Naive thymus-derived CD8-positive, alpha-beta T cell (primary cell): ENCODE data around the gene IWS1. TPM values are rescaled to one million over a fixed set of nuclear protein-coding genes. Genes with fewer than 3 reads are reported as not detected.

Source experiments
- ATAC-seq, 2 donors: fragments of 150-1000 bp; cut with Tn5 transposase in 1 of 2; sonication (Bioruptor Pico), chemical (Tn5 transposase) in 1 of 2; 1 replicate in 1 of 2; 2 replicates in 1 of 2; pipeline ENCODE4 v1.10.0; 2021; ENCODE audit warnings: mild to moderate bottlenecking in 2 of 2, moderate library complexity in 2 of 2
- POLR2A ChIA-PET: fragments of 350-600 bp; sonication (Branson Sonifier 250); formaldehyde crosslinking; loops from one replicate; lab custom pipeline; 2021; ENCODE audit warnings: antibody characterized with exemption; lab: Charles Lee
- DNase-seq, 10 donors: peaks; one replicate each; pipeline versions ENCODE4 v3.0.0 to v3.0.0-alpha.2; 2020 to 2022
- H3K27ac Mint-ChIP-seq, 10 donors: one replicate each; pipeline ENCODE4 v1.8.0; 2020 to 2022; ENCODE audit warnings: mild to moderate bottlenecking in 10 of 10, mixed read lengths in 10 of 10, moderate library complexity in 4 of 10, inconsistent platforms in 1 of 10
- H3K27me3 Mint-ChIP-seq, 5 donors: one replicate each; pipeline ENCODE4 v1.8.0; 2021 to 2022; ENCODE audit warnings: mixed read lengths in 5 of 5
- H3K36me3 Mint-ChIP-seq, 3 donors: one replicate each; pipeline ENCODE4 v1.8.0; 2020 to 2022; ENCODE audit warnings: mixed read lengths in 3 of 3, mild to moderate bottlenecking in 2 of 3, inconsistent platforms in 1 of 3
- H3K4me1 Mint-ChIP-seq, 4 donors: one replicate each; pipeline ENCODE4 v1.8.0; 2021 to 2022; ENCODE audit warnings: mixed read lengths in 4 of 4
- H3K4me3 Mint-ChIP-seq, 10 donors: one replicate each; pipeline ENCODE4 v1.8.0; 2020 to 2022; ENCODE audit warnings: mild to moderate bottlenecking in 10 of 10, mixed read lengths in 10 of 10, moderate library complexity in 6 of 10, inconsistent platforms in 1 of 10
- H3K9me3 Mint-ChIP-seq, 9 donors: one replicate each; pipeline ENCODE4 v1.8.0; 2020 to 2022; ENCODE audit warnings: mixed read lengths in 9 of 9, mild to moderate bottlenecking in 3 of 9, inconsistent platforms in 1 of 9, moderate library complexity in 1 of 9
- polyA plus RNA-seq, 3 donors: library from polyadenylated mRNA; unstranded; fragments of 300-500 nt; fragmentation: Illumina TruSeq; gene quantifications; one replicate each; pipeline ENCODE4 v1.2.3, GENCODE V29; 2021
- total RNA-seq, 8 experiments: library from RNA in 2 of 8; stranded (reverse) in 2 of 8; gene quantifications; one replicate each; pipeline ENCODE4 v1.2.3 and lab custom pipeline; 2021 to 2026

IWS1 gene
- total and polyA plus RNA-seq, 5 experiments from 2014 or later = 12.4 to 50.7 (median 30.1) TPM

DNA sequence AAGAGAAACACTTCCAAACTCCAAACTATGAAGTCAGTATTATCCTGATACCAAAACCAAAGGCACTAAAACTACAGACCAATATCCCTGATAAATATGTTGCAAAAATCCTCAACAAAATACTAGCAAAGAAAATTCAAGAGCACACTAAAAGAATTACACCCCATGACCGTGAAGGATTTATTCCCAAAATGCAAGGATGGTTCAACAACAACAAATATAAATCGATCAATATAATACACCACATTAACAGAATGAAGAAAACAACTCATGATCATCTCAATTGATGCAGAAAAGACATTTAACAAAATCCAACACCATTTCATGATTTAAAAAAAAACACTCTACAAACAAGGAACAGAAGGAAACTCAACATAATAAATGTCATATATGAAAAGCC, 50.5 kb downstream of the IWS1 start:
- Mint-ChIP-seq H3K27ac (peak overlapping the region in 1 of 10 donors; percentile 23), H3K36me3 (peaks cover 7 to 18% (median 13%) of the 10 kb centered on the region in 3 donors)

DNA sequence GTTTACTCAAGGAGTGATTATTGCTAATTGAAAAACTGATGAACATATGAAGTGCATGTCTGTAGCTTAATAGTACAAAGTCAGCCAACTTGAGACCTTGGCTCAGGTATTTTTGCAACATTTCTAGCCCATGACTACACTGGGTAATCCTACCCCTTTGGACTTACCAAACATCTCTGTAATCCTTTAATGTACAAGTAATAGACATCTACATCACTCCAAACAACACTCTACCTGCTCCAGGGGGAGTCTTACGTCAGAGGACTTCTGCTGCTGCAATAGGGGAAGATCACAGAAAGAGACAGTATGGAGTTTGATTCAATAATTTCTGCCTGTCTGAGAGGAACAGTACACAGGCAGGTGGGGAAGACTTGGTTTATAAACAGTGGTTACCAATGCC, 54.0 kb downstream of the IWS1 start:
- H3K27me3 Mint-ChIP-seq = no peaks in the 10 kb centered on the region
- no peak for ATAC-seq
- no peak overlapping the region for H3K27ac Mint-ChIP-seq
- peaks cover 12 to 31% (median 26%) of the 10 kb centered on the region in 3 donors for H3K36me3 Mint-ChIP-seq
- POLR2A ChIA-PET = no interaction called here
- peaks cover 0 to 7% (median under 1%) of the 10 kb centered on the region in 4 donors for H3K4me1 Mint-ChIP-seq
- H3K9me3 Mint-ChIP-seq = peaks cover 0 to 14% (median 4%) of the 10 kb centered on the region in 9 donors
- DNase-seq = no peak
- H3K4me3 Mint-ChIP-seq = no peak overlapping the region

More for the DNA sequence above, 50.5 kb downstream of the IWS1 start:
- H3K4me3 Mint-ChIP-seq = no peak overlapping the region
- POLR2A ChIA-PET = no interaction called here
- H3K27me3 Mint-ChIP-seq = no peaks in the 10 kb centered on the region
- H3K4me1 Mint-ChIP-seq = peaks cover 0 to 4% (median 0%) of the 10 kb centered on the region in 4 donors
- no peak for DNase-seq
- peaks cover 0 to 14% (median 4%) of the 10 kb centered on the region in 9 donors for H3K9me3 Mint-ChIP-seq
- no peak for ATAC-seq

DNA sequence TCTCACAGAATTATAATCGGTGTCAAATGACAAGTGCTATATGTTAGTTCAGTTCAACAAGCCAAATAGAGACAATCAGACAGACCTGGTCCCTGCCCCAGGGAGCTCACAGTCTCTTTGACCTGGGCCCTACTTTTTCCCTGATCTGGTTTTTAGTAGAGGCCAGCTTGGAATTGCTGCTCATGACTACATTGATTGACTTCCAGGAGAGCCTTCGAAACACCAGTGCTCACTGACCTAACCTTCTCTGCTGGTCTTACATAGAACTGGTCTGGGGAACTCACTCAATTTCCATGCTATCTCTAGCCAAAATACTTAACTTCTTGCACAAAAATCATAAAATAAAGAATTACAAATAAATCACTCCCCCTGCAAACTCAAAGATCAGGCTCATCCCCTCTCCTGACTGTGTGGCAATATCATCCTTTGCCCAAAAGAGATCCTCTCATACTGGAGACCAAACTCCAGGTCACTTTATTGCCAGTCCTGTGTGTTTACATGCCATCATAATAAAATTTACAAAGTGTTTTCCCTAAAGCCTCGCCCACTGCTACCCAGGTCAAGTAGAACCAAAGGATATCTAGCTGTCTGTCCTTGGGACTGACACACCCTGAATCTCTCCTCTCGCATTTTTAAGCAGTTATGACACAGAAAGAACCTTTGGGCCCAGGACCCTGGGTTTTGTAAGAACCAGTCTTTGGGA, 54.9 kb downstream of the IWS1 start:
- Mint-ChIP-seq H3K27me3 (no peaks in the 10 kb centered on the region), H3K9me3 (peaks cover 0 to 14% (median 4%) of the 10 kb centered on the region in 9 donors), H3K4me1 (peaks cover 0 to 8% (median under 1%) of the 10 kb centered on the region in 4 donors), H3K4me3 (no peak overlapping the region), H3K27ac (peak overlapping the region in 1 of 10 donors; percentile 34), H3K36me3 (peaks cover 12 to 36% (median 31%) of the 10 kb centered on the region in 3 donors)
- DNase-seq = no peak
- ATAC-seq = no peak
- POLR2A ChIA-PET = no interaction called here

DNA sequence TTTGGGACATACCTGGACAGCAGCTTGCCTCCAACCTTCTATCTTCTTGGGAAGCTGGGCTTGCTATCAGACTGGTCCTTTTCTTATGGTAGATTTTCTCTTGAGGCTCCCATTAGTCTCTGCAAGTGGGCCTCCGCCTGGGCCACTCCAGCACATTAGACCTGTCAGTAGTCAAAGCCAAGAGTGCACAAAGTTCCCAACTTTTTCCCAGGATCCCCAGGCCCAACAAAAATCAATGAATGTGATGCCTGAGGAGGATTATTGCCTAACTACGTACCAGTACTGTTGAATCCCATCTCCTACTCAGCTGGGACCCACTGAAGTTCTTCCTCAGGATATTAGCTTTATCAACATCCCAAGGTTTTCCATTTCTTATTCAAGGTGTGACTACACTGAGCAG, 56.3 kb downstream of the IWS1 start:
- no peak for DNase-seq
- Mint-ChIP-seq H3K4me1 (peaks cover 5 to 7% (median 6%) of the 10 kb centered on the region in 4 donors), H3K27ac (no peak overlapping the region), H3K36me3 (peaks cover 5 to 33% (median 21%) of the 10 kb centered on the region in 3 donors), H3K27me3 (no peaks in the 10 kb centered on the region), H3K9me3 (peaks cover 0 to 1% (median 0%) of the 10 kb centered on the region in 9 donors), H3K4me3 (no peak overlapping the region)
- POLR2A ChIA-PET = no interaction called here
- no peak for ATAC-seq

DNA sequence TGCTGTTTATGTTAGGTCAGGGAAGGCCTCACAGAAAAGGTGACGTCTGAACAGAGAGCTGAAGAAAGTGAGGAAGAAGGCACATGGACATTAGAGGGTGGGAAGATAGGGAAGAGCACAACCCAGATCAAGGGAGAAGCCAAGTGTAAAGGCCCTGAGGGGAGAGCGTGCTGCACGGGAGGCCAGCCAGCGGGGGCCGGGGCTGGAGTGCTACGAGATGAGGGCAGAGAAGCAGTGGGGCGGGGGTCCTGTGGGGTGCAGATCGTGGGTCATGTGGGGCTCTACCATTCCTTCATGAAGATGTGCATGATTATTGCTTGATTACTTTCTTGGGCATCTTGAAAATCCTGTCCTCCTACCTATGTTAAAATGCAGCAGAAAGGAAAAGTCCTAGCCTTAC, 57.2 kb downstream of the IWS1 start:
- peaks cover 5 to 32% (median 21%) of the 10 kb centered on the region in 3 donors for H3K36me3 Mint-ChIP-seq
- POLR2A ChIA-PET = no interaction called here
- H3K27me3 Mint-ChIP-seq = no peaks in the 10 kb centered on the region
- H3K4me3 Mint-ChIP-seq = no peak overlapping the region
- peaks cover 5 to 9% (median 7%) of the 10 kb centered on the region in 4 donors for H3K4me1 Mint-ChIP-seq
- no peak for ATAC-seq
- H3K9me3 Mint-ChIP-seq = no peaks in the 10 kb centered on the region
- H3K27ac Mint-ChIP-seq = no peak overlapping the region
- no peak for DNase-seq

DNA sequence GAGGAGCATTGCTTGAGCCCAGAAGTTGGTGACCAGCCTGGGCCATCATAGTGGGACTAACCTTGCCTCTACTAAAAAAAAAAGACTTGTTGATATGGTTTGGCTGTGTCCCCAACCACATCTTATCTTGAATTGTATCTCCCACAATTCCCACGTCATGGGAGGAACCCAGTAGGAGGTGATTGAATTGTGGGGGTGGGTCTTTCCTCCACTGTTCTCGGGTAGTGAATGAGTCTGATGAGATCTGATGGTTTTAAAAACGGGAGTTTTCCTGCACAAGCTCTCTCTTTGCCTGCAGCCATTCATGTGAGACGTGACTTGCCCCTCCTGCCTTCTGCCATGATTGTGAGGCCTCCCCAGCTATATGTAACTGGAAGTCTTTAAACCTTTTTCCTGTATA, 61.0 kb downstream of the IWS1 start:
- H3K36me3 Mint-ChIP-seq = peaks cover 5 to 37% (median 29%) of the 10 kb centered on the region in 3 donors
- no peak overlapping the region for H3K4me3 Mint-ChIP-seq
- peaks cover 5 to 9% (median 7%) of the 10 kb centered on the region in 4 donors for H3K4me1 Mint-ChIP-seq
- H3K27ac Mint-ChIP-seq = no peak overlapping the region
- H3K27me3 Mint-ChIP-seq = no peaks in the 10 kb centered on the region
- POLR2A ChIA-PET = no interaction called here
- no peaks in the 10 kb centered on the region for H3K9me3 Mint-ChIP-seq
- DNase-seq = no peak
- ATAC-seq = no peak

DNA sequence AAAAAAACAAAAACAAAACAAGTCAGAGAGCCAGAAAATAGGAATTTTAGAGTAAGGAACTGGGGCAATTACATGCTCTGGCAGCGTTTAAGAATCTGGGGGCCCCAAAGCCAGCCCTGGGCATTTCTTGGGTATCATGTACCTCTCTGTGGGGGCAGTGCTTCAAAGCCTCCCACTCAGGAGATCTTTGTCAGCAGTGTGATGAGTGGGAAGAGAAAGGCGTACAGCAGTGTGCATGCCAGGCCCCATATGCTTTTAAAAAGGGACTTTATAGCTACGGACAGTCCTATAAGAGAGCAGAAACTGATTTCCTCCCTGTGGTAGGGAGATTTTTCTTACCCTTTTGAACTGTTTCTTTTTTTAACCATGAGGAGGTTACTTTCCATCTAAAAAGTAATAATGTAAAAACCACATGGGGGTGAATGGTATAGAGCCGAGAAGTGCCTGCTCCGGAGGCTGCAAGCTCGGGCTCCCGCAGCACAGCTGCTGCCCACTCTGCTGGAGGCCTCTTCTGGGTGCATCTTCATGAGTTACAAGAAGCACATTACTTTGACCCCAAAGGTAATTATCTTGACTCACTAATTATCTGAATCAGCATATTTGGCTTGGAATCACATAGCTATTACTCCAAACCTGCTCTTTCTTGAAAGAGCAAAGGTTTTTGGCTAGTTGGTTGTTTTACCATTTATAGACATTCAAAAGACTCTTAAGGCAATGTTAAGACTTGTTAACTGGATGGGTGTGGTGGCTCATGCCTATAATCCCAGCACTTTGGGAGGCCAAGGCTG, 61.6 kb downstream of the IWS1 start:
- H3K4me3 Mint-ChIP-seq = no peak overlapping the region
- H3K36me3 Mint-ChIP-seq = peaks cover 5 to 34% (median 28%) of the 10 kb centered on the region in 3 donors
- H3K27me3 Mint-ChIP-seq = no peaks in the 10 kb centered on the region
- peaks cover 5 to 9% (median 7%) of the 10 kb centered on the region in 4 donors for H3K4me1 Mint-ChIP-seq
- POLR2A ChIA-PET = no interaction called here
- DNase-seq = no peak
- no peak for ATAC-seq
- H3K27ac Mint-ChIP-seq = peak overlapping the region in 1 of 10 donors; percentile 28
- no peaks in the 10 kb centered on the region for H3K9me3 Mint-ChIP-seq

DNA sequence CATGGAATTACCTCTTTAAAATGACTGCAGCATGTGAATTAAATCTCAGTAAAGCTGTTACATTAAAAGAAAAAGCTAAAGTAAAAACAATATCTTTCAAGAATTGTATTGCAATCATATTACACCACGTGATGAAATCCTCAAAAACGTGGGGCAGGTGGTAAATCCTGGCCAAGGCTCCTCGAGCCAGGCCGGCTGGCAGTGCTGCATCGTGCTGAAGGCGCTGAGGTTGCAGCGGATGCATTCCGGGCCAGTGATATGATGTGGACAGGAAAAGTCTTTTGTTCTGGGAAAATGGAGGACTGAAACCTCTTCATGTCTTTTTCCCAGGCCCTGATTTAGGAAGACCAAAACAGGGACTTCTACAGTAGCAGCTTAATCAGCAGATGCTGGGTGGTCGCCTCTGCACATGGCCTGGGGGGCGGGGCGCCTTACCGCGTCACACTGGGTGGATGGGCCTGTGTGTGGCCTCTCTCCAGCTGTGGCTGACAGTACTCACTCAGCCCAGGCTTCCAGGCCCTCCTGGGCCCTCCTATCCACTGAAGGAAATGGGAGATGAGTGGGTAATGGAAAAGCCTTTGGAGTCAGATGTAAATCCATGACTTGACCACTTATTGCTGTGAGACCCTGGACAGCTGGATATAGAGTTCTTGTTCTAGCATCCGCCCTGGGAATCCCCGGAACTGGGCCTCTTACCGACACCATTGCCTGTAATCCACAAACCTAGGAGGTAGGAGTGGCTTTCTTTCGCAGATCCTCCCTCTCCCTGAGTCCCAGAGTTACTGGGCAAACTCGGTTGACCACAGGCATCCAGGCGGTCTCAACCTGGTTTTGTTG, 62.9 kb downstream of the IWS1 start:
- no peak overlapping the region for H3K4me3 Mint-ChIP-seq

DNA sequence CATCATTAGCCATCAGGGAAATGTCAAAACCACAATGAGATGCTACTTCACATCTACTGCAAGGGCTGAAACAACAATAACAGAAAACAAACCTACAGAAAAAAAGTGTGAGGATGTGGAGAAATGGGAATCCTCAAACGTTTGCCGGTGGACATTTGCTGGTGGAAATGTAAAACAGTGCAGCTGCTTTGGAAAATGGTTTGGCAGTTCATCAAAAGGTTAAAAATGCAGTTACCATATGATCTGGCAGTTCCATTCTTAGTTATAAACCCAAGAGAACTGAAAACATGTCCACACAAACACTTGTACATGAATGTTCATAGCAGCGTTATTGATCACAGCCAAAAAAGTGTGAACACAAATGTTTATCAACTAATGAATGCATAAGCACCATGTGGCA, 63.8 kb downstream of the IWS1 start:
- ATAC-seq = no peak
- no peak for DNase-seq
- H3K27ac Mint-ChIP-seq = no peak overlapping the region
- H3K9me3 Mint-ChIP-seq = no peaks in the 10 kb centered on the region
- peaks cover 0 to 25% (median 16%) of the 10 kb centered on the region in 3 donors for H3K36me3 Mint-ChIP-seq
- no peak overlapping the region for H3K4me3 Mint-ChIP-seq
- H3K27me3 Mint-ChIP-seq = no peaks in the 10 kb centered on the region
- H3K4me1 Mint-ChIP-seq = peaks cover 6 to 9% (median 8%) of the 10 kb centered on the region in 4 donors
- POLR2A ChIA-PET = no interaction called here

More for the DNA sequence above, 62.9 kb downstream of the IWS1 start:
- no peak overlapping the region for H3K27ac Mint-ChIP-seq
- DNase-seq (no peak), ATAC-seq (no peak)
- H3K9me3 Mint-ChIP-seq = no peaks in the 10 kb centered on the region
- H3K27me3 Mint-ChIP-seq = no peaks in the 10 kb centered on the region
- H3K4me1 Mint-ChIP-seq = peaks cover 5 to 7% (median 7%) of the 10 kb centered on the region in 4 donors
- POLR2A ChIA-PET = no interaction called here
- peaks cover 5 to 29% (median 23%) of the 10 kb centered on the region in 3 donors for H3K36me3 Mint-ChIP-seq

DNA sequence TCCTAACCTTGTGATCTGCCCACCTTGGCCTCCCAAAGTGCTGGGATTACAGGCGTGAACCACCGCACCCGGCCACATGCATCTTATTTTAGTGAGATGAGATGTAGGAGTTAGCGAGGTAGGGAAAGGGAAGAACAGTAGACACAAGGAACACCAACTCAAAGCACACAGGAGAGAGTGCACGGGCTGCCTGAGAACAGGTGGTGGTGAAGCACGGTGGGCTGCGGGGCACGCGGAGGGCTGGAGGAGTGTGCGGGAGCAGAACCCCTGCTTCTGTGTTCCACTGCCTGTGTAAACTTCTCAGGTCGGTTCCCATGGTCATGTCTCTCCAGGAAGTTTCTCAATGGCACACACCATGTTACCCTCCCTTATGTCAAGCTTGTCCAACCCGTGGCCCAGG, 69.3 kb downstream of the IWS1 start:
- DNase-seq = no peak
- POLR2A ChIA-PET = no interaction called here
- ATAC-seq = no peak
- Mint-ChIP-seq H3K27me3 (no peaks in the 10 kb centered on the region), H3K36me3 (peaks cover 10 to 41% (median 16%) of the 10 kb centered on the region in 3 donors), H3K4me1 (peaks cover 0 to 4% (median 2%) of the 10 kb centered on the region in 4 donors), H3K27ac (no peak overlapping the region), H3K9me3 (no peaks in the 10 kb centered on the region), H3K4me3 (no peak overlapping the region)

DNA sequence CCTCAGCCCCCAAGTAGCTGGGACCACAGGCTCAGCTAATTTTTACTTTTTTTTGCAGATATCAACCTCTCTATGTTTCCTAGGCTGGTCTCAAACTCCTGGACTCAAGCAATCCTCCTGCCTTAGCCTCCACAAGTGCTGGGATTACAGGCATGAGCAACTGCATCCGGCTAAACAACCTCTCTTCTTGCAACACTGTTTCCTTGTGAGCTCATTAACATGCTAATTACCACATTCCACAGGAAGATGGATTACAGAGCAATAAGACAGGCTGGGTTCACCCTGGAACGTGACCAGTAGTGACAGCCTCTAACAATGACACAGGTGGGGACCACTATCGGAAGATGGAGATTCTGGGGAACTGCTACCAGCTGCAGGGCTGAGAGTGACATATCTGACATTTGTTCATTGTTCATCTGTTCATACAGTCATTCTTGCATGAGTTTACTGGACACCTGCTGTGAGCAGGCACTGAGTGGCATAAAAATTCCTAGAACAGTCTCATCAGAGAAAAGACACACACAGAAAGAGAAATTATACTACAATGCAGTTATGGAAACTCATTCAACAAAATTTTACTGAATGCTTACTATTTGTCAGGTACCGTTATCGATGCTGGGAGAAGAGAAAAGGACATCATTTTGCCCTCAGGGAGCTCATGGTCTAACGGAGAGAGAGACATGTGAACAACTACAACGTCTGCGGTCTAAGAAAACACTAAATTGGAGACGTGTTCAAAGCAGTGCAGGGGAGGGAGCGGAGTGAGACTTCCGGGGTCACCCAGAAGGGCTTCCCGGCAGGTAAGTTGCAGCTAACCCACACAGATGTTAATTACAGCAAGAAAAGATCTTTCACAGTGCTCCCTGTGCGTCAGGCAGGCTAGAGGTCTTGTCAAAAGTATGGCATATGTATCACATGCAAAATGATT, 70.5 kb downstream of the IWS1 start:
- H3K9me3 Mint-ChIP-seq = no peaks in the 10 kb centered on the region
- peak overlapping the region in 1 of 10 donors; percentile 9 for H3K27ac Mint-ChIP-seq
- POLR2A ChIA-PET = no interaction called here
- ATAC-seq (no peak), DNase-seq (no peak)
- peaks cover 10 to 37% (median 10%) of the 10 kb centered on the region in 3 donors for H3K36me3 Mint-ChIP-seq
- H3K4me1 Mint-ChIP-seq = peaks cover 0 to 4% (median 2%) of the 10 kb centered on the region in 4 donors
- H3K4me3 Mint-ChIP-seq = no peak overlapping the region
- H3K27me3 Mint-ChIP-seq = no peaks in the 10 kb centered on the region
